Smooth muscle cell of the coronary artery (primary cell): ENCODE data around the gene FOSL1. TPM values are rescaled to one million over a fixed set of nuclear protein-coding genes. Genes with fewer than 3 reads are reported as not detected.

Experiments
- total RNA-seq: library from RNA; depleted of rRNA; stranded (reverse); fragments of >200 nt; gene quantifications from 2 replicates; pipeline ENCODE4 v1.2.3, GENCODE V29; 2014; ENCODE audit warnings: low replicate concordance

The FOSL1 gene
- 0.94 and 5.3 TPM in 2 replicates for total RNA-seq

GRCh38 chr11:65900125-65900898 lies at the start of gene FOSL1:
Gene FOSL1 (minus strand): TSS chr11:65900388. CDS start chr11:65900339, 49 bp downstream.

GRCh38 chr11:65945430-65945911 lies 45.3 kb upstream of the FOSL1 start, which contains the start of gene TSGA10IP:
Gene TSGA10IP (plus strand): TSS chr11:65945480. CDS start chr11:65945676, 196 bp downstream.

GRCh38 chr11:65919141-65919572 lies 19.0 kb upstream of the FOSL1 start, which contains the start of gene DRAP1:
Gene DRAP1 (plus strand): TSS chr11:65919426. CDS start chr11:65919502, 76 bp downstream.

GRCh38 chr11:65918211-65919140 lies 18.3 kb upstream of the FOSL1 start, which contains the start of gene C11orf68:
Gene C11orf68 (minus strand): TSS chr11:65919062. CDS start chr11:65919031, 31 bp downstream.

GRCh38 chr11:65890324-65891218 lies 9.6 kb downstream of the FOSL1 start, which contains the start of gene CCDC85B:
Gene CCDC85B (plus strand): TSS chr11:65890673. CDS start chr11:65890784, 111 bp downstream.

GRCh38 chr11:65888163-65888814 lies 11.9 kb downstream of the FOSL1 start, which contains the start of gene FIBP:
Gene FIBP (minus strand): TSS chr11:65888471. CDS start chr11:65888418, 53 bp downstream.

GRCh38 chr11:65879617-65880016 lies 20.6 kb downstream of the FOSL1 start, which contains the start of gene CTSW:
Gene CTSW (plus strand): TSS chr11:65879837. CDS start chr11:65879855, 18 bp downstream.

GRCh38 chr11:65872586-65873317 lies 27.4 kb downstream of the FOSL1 start, which contains the start of gene EFEMP2:
Gene EFEMP2 (minus strand): TSS chr11:65872800. CDS start chr11:65872354, 446 bp downstream.

GRCh38 chr11:65860278-65861164 lies 39.7 kb downstream of the FOSL1 start, which contains the start of gene MUS81:
Gene MUS81 (plus strand): TSS chr11:65860433. CDS start chr11:65860754, 321 bp downstream.

GRCh38 chr11:65857853-65858680 lies 42.1 kb downstream of the FOSL1 start, which contains the start of gene CFL1:
Gene CFL1 (minus strand): TSS chr11:65858180. CDS start chr11:65858099, 81 bp downstream.

Other genes with a start within 250 kb of the FOSL1 start
- gene RELA, start 237.5 kb downstream of the FOSL1 start, total RNA-seq = 12.9 and 17.1 TPM in 2 replicates
- gene KAT5, start 188.1 kb downstream of the FOSL1 start, total RNA-seq = 42.8 and 57.1 TPM in 2 replicates
- gene RNASEH2C, start 179.6 kb downstream of the FOSL1 start, total RNA-seq = 37.2 and 40.5 TPM in 2 replicates
- 1.9 and 4.4 TPM in 2 replicates for gene AP5B1, start 119.4 kb downstream of the FOSL1 start, total RNA-seq
- not detected in 2 replicates for gene OVOL1, start 113.3 kb downstream of the FOSL1 start, total RNA-seq
- 1.1 and 4.3 TPM in 2 replicates for gene SNX32, start 66.4 kb downstream of the FOSL1 start, total RNA-seq
- gene CFL1, start 42.2 kb downstream of the FOSL1 start, total RNA-seq = 1,218 and 1,682 TPM in 2 replicates
- 24.6 and 40.7 TPM in 2 replicates for gene MUS81, start 40.0 kb downstream of the FOSL1 start, total RNA-seq
- 81.4 and 103 TPM in 2 replicates for gene EFEMP2, start 27.6 kb downstream of the FOSL1 start, total RNA-seq
- not detected in 2 replicates for gene CTSW, start 20.6 kb downstream of the FOSL1 start, total RNA-seq
- 206 and 226 TPM in 2 replicates for gene FIBP, start 11.9 kb downstream of the FOSL1 start, total RNA-seq
- 28.1 and 51.0 TPM in 2 replicates for gene CCDC85B, start 9.7 kb downstream of the FOSL1 start, total RNA-seq
- 14.7 and 15.8 TPM in 2 replicates for gene C11orf68, start 18.7 kb upstream of the FOSL1 start, total RNA-seq
- gene DRAP1, start 19.0 kb upstream of the FOSL1 start, total RNA-seq = 156 and 329 TPM in 2 replicates
- gene TSGA10IP, start 45.1 kb upstream of the FOSL1 start, total RNA-seq = not detected in 2 replicates
- gene SART1, start 61.3 kb upstream of the FOSL1 start, total RNA-seq = 59.2 and 75.6 TPM in 2 replicates
- gene EIF1AD, start 101.8 kb upstream of the FOSL1 start, total RNA-seq = 30.3 and 32.8 TPM in 2 replicates
- 9.2 and 26.8 TPM in 2 replicates for gene BANF1, start 102.1 kb upstream of the FOSL1 start, total RNA-seq
- 2.3 and 2.8 TPM in 2 replicates for gene CST6, start 111.6 kb upstream of the FOSL1 start, total RNA-seq
- gene CATSPER1, start 126.1 kb upstream of the FOSL1 start, total RNA-seq = 0.68 TPM in 1 of 2 replicates, not detected in the other
- 0.38 TPM in 1 of 2 replicates, not detected in the other for gene GAL3ST3, start 148.8 kb upstream of the FOSL1 start, total RNA-seq
- gene SF3B2, start 152.0 kb upstream of the FOSL1 start, total RNA-seq = 71.4 and 114 TPM in 2 replicates
- 53.6 and 59.8 TPM in 2 replicates for gene PACS1, start 169.9 kb upstream of the FOSL1 start, total RNA-seq